Medulla oblongata (tissue), 1 donor: ENCODE results near the gene DRD1.
"Not testable (repeated sequence)": the region's sequence is repeated elsewhere in the genome, so short reads cannot be mapped to it uniquely, and the experiment has no call there.

Experiments
- DNase-seq: peaks from one replicate; pipeline ENCODE4 v3.0.0-alpha.2; 2015; ENCODE audit errors: extremely low spot score

DRD1 gene

DNA sequence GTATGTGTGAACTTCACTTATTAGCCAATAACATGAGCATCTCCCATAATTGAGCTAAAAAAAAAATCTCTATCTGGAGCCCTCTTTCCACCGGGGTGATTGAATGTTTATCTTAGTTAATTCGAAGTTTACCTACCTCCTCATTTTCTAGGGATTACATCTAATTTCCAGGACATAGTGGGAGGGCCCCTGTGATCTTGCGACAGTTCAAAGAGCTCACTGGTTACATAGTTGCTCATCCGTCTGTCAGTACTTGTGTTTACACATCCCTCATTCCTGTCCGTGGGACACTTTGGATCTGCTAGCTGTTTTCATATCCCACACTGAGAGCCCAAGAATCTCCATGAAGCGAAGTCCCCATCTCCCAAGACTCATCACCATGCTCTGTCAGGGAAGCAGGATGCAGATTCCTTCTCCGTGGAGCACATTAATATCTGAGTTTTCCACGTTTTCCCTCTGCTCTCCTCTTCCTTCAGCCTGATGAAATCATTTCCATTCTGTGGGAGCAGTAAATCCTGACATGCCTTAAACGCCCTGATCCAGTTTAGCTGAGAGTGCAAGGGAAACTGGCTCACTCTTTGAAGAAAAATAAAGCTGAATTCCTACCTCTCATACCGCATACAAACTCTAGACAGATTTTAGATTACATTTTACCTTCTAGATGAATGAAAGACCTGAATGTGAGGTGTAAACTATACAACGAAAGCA, 24.2 kb upstream of the DRD1 start:
- no peak for DNase-seq

DNA sequence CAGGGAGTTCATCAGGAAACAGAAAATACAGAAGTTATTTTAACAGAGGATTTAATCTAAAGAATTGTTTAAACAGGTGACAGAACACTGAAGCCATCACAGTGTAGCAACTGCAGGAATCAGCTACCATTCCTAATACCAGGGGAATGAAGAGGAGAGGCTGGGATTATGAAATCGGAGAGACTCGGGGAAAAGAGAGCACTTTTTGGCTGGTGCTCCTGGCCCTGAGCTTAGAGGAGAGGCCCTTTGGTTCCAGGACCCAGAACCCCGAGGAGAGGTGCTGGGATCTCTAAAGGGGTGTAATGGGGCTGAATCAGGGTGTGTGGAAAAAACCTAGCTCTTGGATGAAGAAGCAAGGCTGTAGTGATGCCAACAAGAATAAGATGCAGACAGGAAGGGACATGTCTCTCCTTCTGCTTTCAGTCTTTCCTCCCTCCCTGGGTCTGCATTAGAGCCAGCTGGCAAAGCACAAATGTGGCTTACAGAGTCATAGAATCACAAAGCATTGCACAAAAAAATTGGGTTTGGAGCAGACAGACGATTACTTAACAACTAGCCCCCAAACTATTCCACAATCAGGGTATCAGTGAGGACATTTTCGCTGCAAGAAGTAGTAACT, 22.8 kb upstream of the DRD1 start:
- peak; percentile 26 for DNase-seq

DNA sequence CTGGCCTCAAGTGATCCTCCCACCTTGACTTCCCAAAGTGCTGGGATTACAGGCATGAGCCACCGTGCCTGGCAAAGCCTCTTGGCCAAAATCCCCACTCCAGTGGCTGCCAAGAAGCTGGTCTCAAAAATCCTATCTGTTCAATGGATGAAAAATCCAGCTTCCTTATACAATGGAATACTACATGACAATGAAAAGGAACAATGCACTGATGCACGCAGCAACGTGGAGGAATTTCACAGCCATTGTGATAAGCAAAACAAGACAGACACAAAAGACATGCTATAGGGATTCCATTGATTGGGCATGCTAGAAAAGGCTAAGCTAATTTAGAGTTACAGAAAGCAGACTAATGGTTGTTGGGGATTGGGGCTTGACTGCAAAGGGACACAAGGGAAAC, 21.3 kb upstream of the DRD1 start:
- no peak for DNase-seq

DNA sequence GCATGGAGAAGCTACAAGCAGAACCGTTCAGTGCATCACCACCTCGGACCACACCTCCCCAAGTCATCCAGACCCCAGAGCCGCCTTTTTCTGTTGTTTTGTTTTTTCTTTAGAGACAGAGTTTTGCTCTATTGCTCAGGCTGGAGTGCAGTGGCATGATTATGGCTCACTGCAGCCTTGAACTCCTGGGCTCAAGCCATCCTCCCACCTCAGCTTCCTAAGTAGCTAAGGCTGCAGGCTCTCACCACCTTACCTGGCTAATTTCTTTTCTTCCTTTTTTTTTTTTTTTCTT, 20.9 kb upstream of the DRD1 start:
- DNase-seq: no peak

DNA sequence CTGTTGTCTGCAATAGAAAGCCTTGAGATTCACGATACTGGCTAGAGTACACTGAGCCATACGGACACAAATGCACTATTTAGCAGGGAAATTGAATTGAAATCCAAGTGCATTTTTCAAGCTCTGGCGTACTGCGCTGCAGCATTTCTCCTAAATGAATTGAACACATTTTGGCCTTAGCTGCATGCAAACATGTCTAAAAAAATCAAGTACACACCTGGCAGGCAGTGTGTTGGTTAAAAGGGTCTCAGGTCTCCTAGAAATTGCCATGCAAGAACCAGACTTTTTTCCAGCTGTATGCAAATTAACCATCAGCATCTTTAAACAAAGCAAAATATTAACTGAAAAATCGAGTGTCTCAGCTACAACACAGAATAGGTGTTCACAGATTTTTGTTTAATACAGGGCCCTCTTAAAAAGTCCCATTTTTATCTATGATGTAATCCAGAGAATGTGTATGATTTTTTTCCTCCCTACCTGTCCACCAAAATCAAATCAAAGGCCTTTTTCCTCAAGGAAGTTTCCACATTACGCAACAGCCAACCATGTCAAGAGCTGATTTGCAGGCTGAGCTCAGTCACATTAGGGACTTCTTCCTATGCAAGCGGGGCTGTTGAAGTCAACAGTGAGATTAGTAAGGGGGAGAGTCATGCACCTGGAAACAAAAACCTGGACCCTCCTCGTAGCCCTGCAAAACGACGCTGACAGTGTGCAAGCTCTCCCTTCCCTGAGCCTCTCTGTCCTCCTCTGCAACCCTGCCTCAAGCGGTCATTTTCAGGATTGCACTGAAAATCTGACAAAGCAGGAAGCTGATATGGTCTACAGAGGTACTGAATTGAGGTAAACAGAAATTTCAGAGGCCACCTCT, 20.3 kb upstream of the DRD1 start:
- DNase-seq: peak; percentile 81

DNA sequence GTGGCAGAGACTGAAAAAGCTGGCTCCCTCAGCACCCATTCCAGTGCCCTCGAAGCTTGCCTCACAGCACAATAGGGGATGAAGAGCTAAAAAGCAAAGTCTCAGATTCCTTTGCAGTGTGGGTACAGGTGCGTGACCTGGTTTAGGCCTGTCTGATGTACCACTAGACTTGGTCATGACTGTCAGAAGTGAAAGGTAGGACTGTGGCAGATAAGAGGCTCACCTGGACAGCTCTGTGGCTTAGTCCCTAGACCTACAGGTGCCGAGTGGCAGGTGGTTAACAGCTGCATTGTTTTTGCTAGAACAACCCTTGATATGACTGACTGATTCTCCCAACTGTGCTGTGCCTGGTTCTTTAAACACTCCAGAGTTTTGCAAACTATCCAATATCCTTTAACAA, 19.7 kb upstream of the DRD1 start:
- no peak for DNase-seq

DNA sequence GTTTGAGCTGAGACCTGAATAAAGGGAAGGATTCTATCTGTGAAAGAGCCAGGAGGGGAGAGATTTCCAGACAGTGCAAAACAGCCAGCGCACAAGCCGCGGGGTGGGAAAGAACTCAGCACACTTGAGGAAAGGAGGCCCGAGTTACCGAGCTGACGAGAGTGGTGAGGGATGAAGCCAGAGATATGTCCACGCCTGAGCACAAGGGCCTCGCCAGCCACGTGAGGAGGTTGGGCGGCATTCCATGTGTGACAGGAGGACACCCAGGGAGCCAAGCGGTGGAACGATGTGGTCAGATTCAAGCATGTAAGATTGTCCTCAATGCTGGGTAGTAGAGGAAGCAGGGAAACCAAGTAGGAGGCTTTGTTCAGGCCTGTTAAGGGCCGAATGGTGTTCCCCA, 17.4 kb upstream of the DRD1 start:
- no peak for DNase-seq

DNA sequence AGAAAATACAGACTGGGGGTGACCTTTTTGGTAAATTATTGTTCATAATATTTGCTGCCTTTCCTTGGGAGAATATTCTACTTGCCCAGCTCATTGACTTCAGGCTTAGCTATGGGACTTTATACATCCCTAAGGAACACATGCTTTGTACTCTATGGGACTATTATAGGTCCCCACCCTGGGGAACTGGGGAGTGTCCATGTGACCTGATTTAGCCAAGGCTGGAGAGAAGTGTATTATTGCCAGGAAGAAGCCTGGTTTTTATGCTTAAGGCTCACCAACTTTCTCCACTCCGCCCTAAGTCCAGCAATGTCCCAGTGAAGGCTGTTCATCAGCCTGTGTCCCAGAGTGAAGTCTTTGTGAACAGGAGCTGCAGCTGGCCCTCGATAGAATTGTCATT, 16.6 kb upstream of the DRD1 start:
- no peak for DNase-seq

DNA sequence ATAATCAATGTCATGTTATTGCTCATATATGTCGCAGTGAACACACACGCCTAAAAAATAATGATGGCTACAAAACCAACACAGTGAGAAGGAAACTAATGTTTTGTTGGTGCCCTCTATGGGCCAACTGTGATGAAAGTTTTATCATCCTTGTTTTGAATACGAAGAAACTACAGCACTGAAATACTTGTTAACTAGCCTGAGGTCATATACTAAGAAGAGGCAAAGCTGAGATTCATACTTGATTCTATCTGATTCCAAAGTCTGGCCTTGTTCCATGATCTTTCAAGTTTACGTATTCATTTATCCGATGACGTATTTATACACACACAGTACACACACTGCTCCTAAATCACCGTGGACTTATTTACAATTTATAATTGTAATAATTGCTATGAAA, 16.1 kb upstream of the DRD1 start:
- peak; percentile 53 for DNase-seq

DNA sequence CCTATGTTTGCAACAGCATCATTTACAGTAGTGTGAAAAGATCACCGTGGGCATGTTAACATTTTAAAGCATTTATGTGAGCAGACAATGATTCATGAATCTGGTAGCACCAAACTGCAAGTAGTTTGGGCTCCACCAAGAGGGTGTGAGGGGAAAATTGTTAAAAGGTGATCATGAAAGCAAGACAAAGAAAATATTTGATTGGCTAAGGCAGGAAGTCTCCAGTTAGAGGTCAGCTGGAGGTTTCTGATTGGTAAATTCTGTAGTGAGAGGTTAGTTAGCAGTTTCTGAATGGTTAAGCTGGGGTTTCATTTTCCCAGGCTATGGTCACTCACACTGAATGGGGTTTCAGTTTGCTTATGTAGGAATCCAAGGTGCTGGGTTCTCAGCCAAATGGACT, 13.5 kb upstream of the DRD1 start:
- DNase-seq: no peak

DNA sequence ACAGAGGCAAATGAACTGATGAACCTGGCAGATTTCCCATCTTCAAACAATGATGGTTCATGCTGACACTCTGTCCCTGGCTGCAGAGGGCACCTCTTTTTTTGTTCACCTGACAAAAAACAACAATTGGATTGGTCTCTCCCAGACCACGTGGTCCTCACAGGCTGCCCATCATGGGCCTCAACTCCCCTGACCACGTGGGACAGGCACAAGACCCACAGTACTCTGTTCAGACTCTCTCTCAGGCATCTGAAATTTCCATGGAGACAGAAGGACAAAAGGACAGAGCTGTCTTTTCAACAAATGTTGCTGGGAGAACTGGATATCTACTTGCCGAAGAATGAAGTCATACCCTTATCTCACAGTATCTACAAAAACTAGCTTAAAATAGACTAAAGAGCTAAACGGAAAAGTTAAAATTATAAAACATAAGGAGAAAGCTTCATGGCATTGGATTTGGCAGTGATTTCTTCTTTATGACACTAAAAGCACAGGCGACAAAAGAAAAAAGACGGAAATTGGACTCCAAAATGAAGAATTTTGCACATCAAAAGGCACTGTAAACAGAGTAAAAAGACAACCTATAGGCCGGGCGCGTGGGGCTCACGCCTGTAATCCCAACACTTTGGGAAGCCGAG, 12.2 kb upstream of the DRD1 start:
- no peak for DNase-seq

DNA sequence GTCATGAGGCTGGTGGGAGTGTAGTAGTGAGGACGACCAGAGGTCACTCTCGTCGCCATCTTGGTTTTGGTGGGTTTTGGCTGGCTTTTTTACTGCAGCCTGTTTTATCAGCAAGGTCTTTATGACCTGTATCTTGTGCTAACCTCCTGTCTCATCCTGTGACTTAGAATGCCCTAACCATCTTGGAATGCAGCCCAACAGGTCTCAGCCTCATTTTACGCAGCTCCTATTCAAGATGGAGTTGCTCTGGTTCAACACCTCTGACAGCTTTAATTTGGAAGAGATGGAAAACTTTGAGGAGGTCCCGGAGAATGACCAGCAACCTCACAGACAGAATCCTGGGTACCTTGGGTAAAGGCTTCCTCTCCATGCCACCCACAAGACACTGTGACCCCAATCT, 10.4 kb upstream of the DRD1 start:
- DNase-seq: not testable (repeated sequence)

DNA sequence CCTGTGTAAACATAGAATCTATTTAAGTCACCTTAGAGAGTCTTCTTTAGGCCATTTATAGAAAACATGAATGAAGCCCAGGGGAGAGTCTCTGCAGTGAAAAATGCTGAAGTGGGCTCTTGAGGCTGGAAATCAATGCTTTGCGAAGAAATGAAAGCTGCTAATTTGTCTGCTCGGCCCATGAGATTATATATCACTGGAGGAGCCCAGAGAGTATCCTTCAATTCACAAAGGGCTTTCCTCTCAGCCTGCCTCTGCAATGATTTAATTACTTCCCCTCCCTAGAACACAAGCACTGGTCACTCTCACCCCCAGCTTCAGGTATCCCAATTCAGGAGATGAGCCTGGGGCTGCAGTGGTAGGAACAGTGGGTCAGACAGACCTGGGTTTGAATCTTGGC, 8.2 kb upstream of the DRD1 start:
- DNase-seq: no peak

DNA sequence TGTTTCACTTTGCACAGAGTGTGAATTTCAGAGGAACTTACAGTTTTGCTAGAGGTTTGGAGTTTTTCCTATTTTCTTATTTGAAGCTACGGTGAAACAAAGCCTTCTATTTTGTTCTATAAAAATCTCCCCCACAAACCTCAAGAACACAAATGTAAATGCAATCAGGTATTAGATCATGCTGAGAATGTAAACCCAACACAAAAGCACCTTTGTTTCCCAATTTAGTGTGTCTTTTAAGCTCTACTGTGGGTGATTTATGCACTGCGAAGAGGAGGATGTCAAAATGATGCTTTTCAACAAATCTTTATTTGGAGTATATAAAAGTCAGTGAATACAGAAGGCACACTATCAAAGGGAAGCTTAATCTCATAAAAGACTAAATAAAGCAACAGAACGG, 4.3 kb upstream of the DRD1 start:
- no peak for DNase-seq

DNA sequence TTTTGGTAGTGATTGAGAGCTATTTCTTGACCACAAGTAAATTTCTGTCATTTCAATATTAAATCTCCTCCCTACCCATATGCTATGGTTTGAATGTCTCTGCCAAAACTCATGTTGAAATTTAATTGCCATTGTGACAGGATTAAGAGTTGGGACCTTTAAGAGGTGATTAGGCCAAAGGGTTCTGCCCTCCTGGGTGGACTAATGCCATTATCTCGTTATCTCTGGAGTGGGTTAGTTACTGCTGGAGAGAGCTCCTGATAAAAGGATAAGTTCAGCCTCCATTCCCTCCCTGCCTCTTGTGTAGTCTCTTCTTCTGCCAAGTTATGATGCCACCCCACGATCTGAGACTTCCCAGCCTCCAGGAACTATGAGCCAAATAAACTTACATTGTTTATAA, 3.6 kb upstream of the DRD1 start:
- no peak for DNase-seq

DNA sequence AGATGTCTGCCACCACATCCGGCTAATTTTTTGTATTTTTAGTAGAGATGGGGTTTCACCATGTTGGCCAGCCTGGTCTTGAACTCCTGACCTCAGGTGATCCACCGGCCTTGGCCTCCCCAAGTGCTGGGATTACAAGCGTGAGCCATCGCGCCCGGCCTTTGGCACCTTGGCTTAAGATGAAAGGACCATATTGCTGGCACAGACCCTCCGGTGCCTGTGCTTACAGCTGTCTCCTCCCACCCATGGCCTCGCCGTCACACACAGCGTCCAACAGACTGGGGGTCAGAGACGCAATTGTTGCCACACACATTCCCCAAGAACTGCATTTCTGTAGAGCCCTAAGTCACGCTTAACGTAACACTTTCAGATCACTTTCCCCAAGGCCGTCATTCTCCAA, 2.4 kb upstream of the DRD1 start:
- not testable (repeated sequence) for DNase-seq

DNA sequence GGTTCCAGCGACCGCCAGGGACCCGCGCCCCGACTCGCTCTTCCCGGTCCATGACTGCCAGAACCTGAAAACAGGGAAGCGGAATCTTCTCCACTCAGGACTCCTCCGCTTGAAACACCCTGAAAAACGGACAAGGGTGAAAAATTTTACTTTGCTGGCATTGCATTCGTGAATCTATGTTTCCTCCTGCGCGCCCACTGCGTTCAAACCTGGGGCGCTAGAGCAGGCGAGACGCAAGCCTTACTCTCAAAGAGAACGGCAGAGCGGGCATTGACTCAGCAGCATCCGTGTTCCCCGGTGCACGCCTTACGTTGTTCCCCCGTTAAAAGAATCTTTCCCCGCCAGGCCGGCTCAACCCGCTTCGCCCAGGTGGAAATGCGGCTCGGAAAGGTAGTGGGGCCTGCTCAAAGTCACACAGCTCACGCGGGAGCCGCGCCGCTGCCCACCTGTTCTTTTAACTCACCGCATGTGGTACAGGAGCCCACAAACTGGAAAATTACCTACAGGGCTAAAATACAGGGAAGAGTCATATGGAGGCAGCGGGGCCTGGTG, 999 bp upstream of the DRD1 start:
- no peak for DNase-seq

DNA sequence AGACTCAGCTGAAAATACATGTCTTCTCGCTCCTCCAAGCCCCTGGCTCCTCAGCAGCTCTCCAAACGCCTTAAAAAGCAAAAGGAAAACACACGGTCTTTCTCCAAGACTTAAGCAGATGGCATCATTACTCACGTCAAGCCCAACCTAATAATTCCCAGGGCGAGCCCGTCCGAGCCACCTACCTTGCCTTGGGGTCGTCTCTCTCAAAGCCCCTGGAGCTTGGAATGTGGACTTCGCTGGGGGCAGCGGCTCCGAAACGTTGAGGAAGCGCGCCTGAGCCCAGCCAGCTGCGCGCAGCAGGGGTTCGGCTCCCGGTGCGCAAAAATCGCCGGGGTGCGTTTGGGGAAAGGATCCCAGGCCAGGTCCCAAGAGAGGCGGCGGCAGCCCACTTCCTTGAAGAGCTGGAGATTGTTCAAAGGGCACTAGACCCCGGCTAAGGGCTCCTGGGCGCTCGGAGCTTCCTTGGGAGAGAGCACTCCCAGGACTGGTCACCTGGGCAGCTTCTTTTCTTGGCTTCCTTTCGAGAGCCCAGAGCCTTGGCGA, 395 bp downstream of the DRD1 start:
- no peak for DNase-seq

DNA sequence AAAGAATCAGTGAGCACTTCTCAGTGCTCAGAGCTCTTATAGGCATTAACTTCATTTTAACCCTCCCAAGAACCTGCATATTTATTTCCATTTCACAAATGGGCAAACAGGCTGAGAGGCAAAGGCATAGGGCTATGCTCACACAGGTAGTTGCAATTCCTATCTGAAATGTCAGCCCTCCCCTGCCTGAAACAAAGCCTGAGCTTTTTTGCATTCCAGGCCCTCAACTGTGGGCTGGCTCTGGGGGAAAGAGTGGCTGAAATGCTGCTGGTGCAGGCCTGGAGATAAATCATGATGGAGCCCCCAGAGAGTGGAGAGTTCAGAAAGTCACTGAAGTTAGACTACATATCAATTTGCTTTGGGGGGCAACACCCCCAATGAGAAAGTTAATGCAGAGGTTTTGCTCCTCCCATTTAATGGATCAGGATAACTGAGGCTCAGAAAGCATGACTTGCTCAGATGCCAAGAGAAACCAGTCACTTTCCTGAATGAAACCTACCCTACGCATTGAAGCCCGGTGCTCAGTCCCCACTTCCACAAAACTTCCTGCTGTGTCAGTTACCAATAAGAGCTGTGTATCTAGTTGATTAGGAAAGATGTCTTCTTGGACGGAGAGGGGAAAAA, 5.6 kb downstream of the DRD1 start:
- no peak for DNase-seq

DNA sequence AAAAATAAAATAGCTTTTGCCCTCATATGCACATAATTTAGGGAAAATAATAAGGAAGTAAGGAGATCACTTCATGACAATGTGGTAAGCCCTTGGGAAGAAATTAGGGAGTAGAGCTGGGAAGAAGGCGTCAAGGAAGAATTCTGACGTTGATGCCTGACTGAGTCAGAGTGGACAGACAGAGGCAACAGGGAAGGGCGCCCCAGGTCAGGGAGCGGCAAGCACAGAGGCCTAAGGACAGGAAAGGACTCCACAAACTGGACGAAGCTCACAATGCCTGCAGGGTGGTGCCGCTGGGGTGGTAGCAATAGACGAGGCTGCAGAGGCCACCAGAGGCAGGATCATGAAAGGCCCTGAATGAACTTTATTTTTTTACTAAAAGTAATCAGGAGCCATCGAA, 7.6 kb downstream of the DRD1 start:
- DNase-seq: no peak

DNA sequence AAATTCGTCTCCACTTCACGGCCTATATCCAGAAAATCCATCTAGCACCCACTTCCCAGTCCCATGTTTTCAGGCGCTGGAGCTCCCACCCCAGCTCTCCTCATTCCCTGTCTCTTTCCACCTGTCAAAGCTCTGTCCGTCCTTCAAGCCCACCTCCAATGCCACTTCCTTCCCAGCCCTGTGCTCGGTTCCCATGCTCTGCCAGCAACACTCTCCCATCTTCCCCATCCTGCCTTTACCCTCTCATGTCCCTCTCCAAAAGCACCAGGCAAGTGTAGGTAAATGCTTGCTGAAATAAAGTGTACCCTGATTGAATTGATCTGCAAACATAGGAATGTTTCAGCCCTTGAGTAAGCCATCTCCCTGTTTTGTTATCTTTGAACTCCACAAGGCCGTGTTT, 9.2 kb downstream of the DRD1 start:
- no peak for DNase-seq

DNA sequence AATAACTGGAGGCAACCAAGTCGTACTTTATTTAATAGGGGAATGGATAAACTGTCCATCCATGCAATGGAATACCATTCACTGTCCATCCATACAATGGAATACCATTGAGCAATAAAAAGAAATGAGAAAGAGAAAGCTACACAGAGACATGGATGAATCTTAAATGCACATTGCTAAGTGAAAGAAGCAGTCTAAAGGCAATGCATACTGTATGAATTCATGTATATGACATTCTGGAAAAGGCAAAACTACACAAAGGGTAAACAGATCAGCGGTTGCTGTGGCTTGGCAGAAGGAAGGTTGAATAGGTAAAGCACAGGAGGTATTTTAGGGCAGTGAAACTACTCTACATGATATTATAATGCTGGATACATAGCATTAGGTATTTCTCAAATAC, 16.2 kb downstream of the DRD1 start:
- no peak for DNase-seq
